GM21529 (cell line): Measurements from ENCODE around the gene THUMPD3.

ENCODE experiments used
- ATAC-seq: cut with Tn5 transposase; IDR thresholded peaks from one replicate; pipeline ENCODE4 v1.9.1; 2021; ENCODE audit not compliant: unreplicated experiment

Gene THUMPD3

DNA sequence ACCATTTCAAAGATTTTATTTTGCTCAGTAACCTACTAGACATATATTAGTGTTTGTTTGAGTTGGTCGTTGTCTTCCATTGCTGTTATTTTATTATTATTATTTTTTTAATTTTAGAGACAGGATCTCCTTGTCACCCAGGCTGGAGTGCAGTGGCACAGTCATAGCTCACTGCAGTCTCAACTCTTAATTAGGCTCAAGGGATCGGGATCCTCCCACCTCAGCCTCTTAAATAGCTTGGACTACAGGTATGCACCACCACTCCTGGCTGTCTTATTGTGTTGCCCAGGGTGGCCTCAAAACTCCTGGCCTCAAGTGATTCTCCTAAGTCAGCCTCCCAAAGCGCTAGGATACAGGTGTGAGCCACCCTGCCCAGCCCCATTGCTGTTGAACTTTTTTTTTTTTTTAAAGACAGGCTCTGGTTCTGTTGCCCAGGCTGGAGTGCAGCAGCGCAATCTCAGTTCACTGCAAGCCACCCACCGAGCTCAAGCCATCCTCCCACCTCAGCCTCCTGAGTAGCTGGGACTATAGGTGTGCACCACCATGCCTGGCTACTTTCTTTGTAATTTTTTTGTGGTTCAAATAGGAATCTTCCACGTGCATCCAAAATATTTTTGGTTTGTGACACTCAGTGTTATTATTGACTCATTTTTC, 52.8 kb downstream of the THUMPD3 start:
- ATAC-seq = no peak

- no peak for ATAC-seq
Observed at GRCh38 chr3:9416139-9416780, 53.4 kb downstream of the THUMPD3 start.

- no peak for ATAC-seq
Observed at GRCh38 chr3:9420850-9421549, 58.1 kb downstream of the THUMPD3 start.

GRCh38 chr3:9422712-9423424, 60.0 kb downstream of the THUMPD3 start:
- ATAC-seq = no peak

GRCh38 chr3:9428411-9428810, 65.6 kb downstream of the THUMPD3 start:
- ATAC-seq = no peak

DNA sequence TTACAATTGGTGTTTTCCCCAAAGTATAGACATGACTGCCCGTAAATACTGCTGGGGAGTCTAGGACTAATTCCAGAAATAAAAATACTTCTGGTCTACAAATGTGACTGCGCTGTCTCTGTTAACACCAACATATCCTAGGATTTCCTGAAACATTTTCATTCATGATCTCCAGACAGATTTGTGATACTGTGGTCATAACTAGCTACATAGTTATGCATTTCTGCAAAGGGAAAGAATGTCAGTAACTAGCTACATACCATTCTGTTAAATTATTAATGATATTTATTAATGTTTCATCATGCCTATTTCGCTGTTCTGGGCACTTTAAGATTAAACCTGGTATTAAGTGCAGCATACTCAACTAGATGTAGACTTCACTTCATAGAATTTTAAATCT, 67.9 kb downstream of the THUMPD3 start:
- ATAC-seq = no peak

GRCh38 chr3:9433627-9434521, 71.0 kb downstream of the THUMPD3 start:
- no peak for ATAC-seq

GRCh38 chr3:9435316-9435715, 72.5 kb downstream of the THUMPD3 start:
- ATAC-seq = no peak
